ENCODE results near the gene RAP2A. TPM values are rescaled to one million over a fixed set of nuclear protein-coding genes. Genes with fewer than 3 reads are reported as not detected.

RAP2A gene
- total RNA-seq, 2 donors from 2014 or later = 31.0 to 39.4 TPM

- TF ChIP-seq CTCF (IDR thresholded peaks at IDR 0.05) = no peak
- Histone ChIP-seq H3K4me1 (ENCODE audit: control insufficient read depth in 1 of 2, low read depth in 2 of 2) (no peaks in the 10 kb centered on the region), H3K36me3 (no peaks in the 10 kb centered on the region), H3K4me3 (no peak overlapping the region), H3K27ac (no peak overlapping the region), H3K9me3 (no peaks in the 10 kb centered on the region), H3K27me3 (replicated peaks; ENCODE audit: insufficient read depth) (no peaks in the 10 kb centered on the region)
- no peak for ATAC-seq (ENCODE audit: insufficient number of reproducible peaks, low FRiP score, low read depth)
- no peak for DNase-seq (ENCODE audit: low spot score)
These were observed 26.4 kb upstream of the RAP2A start for GRCh38 chr13:97407540-97407939.

GRCh38 chr13:97408938-97409337, 25.0 kb upstream of the RAP2A start:
- ATAC-seq (ENCODE audit: insufficient number of reproducible peaks, low FRiP score, low read depth) (no peak), DNase-seq (ENCODE audit: low spot score) (no peak)
- Histone ChIP-seq H3K36me3 (no peaks in the 10 kb centered on the region), H3K4me3 (no peak overlapping the region), H3K4me1 (ENCODE audit: control insufficient read depth in 1 of 2, low read depth in 2 of 2) (no peaks in the 10 kb centered on the region), H3K27me3 (replicated peaks; ENCODE audit: insufficient read depth) (no peaks in the 10 kb centered on the region), H3K9me3 (no peaks in the 10 kb centered on the region), H3K27ac (no peak overlapping the region)
- no peak for TF ChIP-seq CTCF (IDR thresholded peaks at IDR 0.05)

- H3K27ac ChIP-seq = no peak overlapping the region
- no peak overlapping the region for H3K4me3 ChIP-seq
- H3K4me1 ChIP-seq (ENCODE audit: control insufficient read depth in 1 of 2, low read depth in 2 of 2) = no peaks in the 10 kb centered on the region
- H3K27me3 ChIP-seq (replicated peaks; ENCODE audit: insufficient read depth) = no peaks in the 10 kb centered on the region
- DNase-seq (ENCODE audit: low spot score) (no peak), ATAC-seq (ENCODE audit: insufficient number of reproducible peaks, low FRiP score, low read depth) (no peak)
- TF ChIP-seq CTCF (IDR thresholded peaks at IDR 0.05) = no peak
- no peaks in the 10 kb centered on the region for H3K36me3 ChIP-seq
- no peaks in the 10 kb centered on the region for H3K9me3 ChIP-seq
These were observed 22.0 kb upstream of the RAP2A start for GRCh38 chr13:97411984-97412383.

GRCh38 chr13:97413694-97414093, 20.3 kb upstream of the RAP2A start:
- ATAC-seq (ENCODE audit: insufficient number of reproducible peaks, low FRiP score, low read depth) = no peak

GRCh38 chr13:97414392-97414791, 19.6 kb upstream of the RAP2A start:
- ATAC-seq (ENCODE audit: insufficient number of reproducible peaks, low FRiP score, low read depth) (no peak), DNase-seq (ENCODE audit: low spot score) (no peak)
- no peaks in the 10 kb centered on the region for H3K36me3 ChIP-seq
- no peaks in the 10 kb centered on the region for H3K9me3 ChIP-seq
- H3K27me3 ChIP-seq (replicated peaks; ENCODE audit: insufficient read depth) = no peaks in the 10 kb centered on the region
- H3K4me1 ChIP-seq (ENCODE audit: control insufficient read depth in 1 of 2, low read depth in 2 of 2) = no peaks in the 10 kb centered on the region
- no peak for TF ChIP-seq CTCF (IDR thresholded peaks at IDR 0.05)
- no peak overlapping the region for H3K27ac ChIP-seq
- no peak overlapping the region for H3K4me3 ChIP-seq

More at GRCh38 chr13:97413694-97414093, 20.3 kb upstream of the RAP2A start:
- no peak for TF ChIP-seq CTCF (IDR thresholded peaks at IDR 0.05)
- Histone ChIP-seq H3K36me3 (no peaks in the 10 kb centered on the region), H3K4me3 (no peak overlapping the region), H3K9me3 (no peaks in the 10 kb centered on the region), H3K27ac (no peak overlapping the region), H3K27me3 (replicated peaks; ENCODE audit: insufficient read depth) (no peaks in the 10 kb centered on the region), H3K4me1 (ENCODE audit: control insufficient read depth in 1 of 2, low read depth in 2 of 2) (no peaks in the 10 kb centered on the region)
- DNase-seq (ENCODE audit: low spot score) = no peak

Measured in thoracic aorta (tissue), 2 donors.